ENCODE data around the gene TMEM9B. TPM values are rescaled to one million over a fixed set of nuclear protein-coding genes. Genes with fewer than 3 reads are reported as not detected.
"Not testable (repeated sequence)": the region's sequence is repeated elsewhere in the genome, so short reads cannot be mapped to it uniquely, and the experiment has no call there.

TMEM9B gene
- polyA plus RNA-seq, 2 of the 4 experiments (the other 2 are of a cell fraction) = 35.1 to 47.3 TPM

DNA sequence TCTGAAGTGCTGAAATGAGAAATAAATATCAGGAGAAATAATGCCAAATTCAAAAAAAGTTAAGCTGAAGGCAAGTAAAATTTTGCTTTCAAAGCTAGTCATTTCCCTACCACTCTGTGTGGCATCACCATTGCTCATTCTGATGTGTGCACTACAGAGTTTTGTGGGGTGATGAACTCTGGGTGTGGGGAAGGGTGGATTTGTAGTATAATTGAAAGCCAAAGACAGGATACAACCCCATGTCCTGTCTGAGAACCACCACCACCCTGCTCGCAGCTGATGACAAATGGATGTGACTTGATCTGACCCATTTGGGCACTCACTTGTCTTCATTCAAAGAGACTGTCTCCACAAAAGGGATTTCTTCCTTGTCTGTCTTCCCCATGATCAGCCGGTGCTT, 19.3 kb upstream of the TMEM9B start (continued):
- TF ChIP-seq, protein P1, sequence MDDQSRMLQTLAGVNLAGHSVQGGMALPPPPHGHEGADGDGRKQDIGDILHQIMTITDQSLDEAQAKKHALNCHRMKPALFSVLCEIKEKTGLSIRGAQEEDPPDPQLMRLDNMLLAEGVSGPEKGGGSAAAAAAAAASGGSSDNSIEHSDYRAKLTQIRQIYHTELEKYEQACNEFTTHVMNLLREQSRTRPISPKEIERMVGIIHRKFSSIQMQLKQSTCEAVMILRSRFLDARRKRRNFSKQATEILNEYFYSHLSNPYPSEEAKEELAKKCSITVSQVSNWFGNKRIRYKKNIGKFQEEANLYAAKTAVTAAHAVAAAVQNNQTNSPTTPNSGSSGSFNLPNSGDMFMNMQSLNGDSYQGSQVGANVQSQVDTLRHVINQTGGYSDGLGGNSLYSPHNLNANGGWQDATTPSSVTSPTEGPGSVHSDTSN (IDR thresholded peaks at IDR 0.05) = no peak

DNA sequence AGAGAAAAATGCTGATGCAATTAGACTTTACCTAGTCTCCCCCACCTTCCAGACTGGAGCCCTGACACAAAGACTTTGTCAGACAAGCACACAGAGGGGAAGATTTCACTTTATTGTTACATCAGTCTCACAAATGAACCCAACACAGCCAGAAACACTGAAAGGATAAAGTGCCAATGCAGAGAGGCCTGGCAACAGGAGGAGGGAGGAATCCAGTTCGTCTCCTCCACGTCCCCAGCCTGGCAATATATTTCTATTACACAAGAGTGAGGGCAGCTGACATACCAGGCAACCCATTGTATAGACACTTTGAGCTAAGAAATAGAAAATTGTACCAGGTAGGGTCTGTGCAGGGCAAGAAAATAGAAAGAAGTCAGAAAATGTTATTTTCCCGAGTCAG, 16.2 kb upstream of the TMEM9B start:
- Histone ChIP-seq H3K4me1 (no peaks in the 10 kb centered on the region), H3K4me3 (no peak overlapping the region), H3K4me2 (no peak overlapping the region), H3K9me3 (no peaks in the 10 kb centered on the region), H3K27ac (no peak overlapping the region)
- WGBS (ENCODE audit: missing lambda C conversion rate) = 67% methylated on average over 3 of the region's 3 CpGs
- FAIRE-seq (no peak), ATAC-seq (no peak), DNase-seq (ENCODE audit: low read depth in 1 of 2, low spot score in 1 of 2) (no peak)
- TF ChIP-seq EP300 (IDR thresholded peaks at IDR 0.05) = no peak
- no peak for TF ChIP-seq ESRRA (IDR thresholded peaks at IDR 0.05; ENCODE audit: borderline replicate concordance, low read length)
- no peak for TF ChIP-seq TP53 (CRISPR knock-in tag; IDR thresholded peaks at IDR 0.05)
- no peak for TF ChIP-seq HOXA7 (CRISPR knock-in tag; IDR thresholded peaks at IDR 0.05)
- no peak for TF ChIP-seq CBX2 (IDR thresholded peaks at IDR 0.05; ENCODE audit: borderline replicate concordance, low read depth)
- no peak for TF ChIP-seq PHF8 (IDR thresholded peaks at IDR 0.05; ENCODE audit: borderline replicate concordance, low read depth)
- TF ChIP-seq, protein P1 (IDR thresholded peaks at IDR 0.05) = no peak
- TF ChIP-seq HOXB5 (CRISPR knock-in tag; IDR thresholded peaks at IDR 0.05) = no peak
- TF ChIP-seq TFCP2L1 (CRISPR knock-in tag; IDR thresholded peaks at IDR 0.05) = no peak
- TF ChIP-seq RCOR1 (IDR thresholded peaks at IDR 0.05; ENCODE audit: low read depth, low read length) = no peak
- no peak for TF ChIP-seq NPAS2 (CRISPR knock-in tag; IDR thresholded peaks at IDR 0.05; ENCODE audit: borderline replicate concordance)
- TF ChIP-seq, protein P2, sequence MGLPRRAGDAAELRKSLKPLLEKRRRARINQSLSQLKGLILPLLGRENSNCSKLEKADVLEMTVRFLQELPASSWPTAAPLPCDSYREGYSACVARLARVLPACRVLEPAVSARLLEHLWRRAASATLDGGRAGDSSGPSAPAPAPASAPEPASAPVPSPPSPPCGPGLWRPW (IDR thresholded peaks at IDR 0.05) = no peak
- TF ChIP-seq, protein P3, sequence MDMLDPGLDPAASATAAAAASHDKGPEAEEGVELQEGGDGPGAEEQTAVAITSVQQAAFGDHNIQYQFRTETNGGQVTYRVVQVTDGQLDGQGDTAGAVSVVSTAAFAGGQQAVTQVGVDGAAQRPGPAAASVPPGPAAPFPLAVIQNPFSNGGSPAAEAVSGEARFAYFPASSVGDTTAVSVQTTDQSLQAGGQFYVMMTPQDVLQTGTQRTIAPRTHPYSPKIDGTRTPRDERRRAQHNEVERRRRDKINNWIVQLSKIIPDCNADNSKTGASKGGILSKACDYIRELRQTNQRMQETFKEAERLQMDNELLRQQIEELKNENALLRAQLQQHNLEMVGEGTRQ (IDR thresholded peaks at IDR 0.05) = no peak
- no peak for TF ChIP-seq GATA3 (IDR thresholded peaks at IDR 0.05; ENCODE audit: borderline replicate concordance)
- TF ChIP-seq, protein P4, sequence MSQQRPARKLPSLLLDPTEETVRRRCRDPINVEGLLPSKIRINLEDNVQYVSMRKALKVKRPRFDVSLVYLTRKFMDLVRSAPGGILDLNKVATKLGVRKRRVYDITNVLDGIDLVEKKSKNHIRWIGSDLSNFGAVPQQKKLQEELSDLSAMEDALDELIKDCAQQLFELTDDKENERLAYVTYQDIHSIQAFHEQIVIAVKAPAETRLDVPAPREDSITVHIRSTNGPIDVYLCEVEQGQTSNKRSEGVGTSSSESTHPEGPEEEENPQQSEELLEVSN (IDR thresholded peaks at IDR 0.05; ENCODE audit: borderline replicate concordance, low read depth) = no peak
- no peak for TF ChIP-seq EHMT2 (IDR thresholded peaks at IDR 0.05; ENCODE audit: low read depth)
- TF ChIP-seq MAFK (IDR thresholded peaks at IDR 0.05; ENCODE audit: partially characterized antibody) = no peak
- no peak for TF ChIP-seq MAZ (IDR thresholded peaks at IDR 0.05; ENCODE audit: borderline replicate concordance, low read depth, low read length)
- no peak for TF ChIP-seq ZNF302 (CRISPR knock-in tag; IDR thresholded peaks at IDR 0.05)
- ChIA-PET POLR2A (no interaction called here), CTCF (interaction anchor here (0.9 to 1.2 kb wide), 2 partner anchors 67 to 717 kb away, joined by 3 read pairs; partner anchors contain the start of gene LMO1)

DNA sequence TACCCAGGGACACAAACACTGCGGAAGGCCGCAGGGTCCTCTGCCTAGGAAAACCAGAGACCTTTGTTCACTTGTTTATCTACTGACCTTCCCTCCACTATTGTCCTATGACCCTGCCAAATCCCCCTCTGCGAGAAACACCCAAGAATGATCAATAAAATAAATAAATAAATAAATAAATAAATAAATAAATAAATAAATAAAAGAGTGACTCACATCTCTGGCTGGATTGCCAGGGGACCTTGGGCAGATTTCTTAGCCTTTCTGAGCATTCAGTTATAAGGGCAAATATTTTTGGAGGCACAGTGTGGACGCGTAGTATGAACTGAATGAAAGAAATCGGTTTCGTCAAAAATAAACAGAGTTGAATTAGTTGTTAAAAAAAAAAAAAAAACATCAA, 15.1 kb upstream of the TMEM9B start:
- FAIRE-seq = not testable (repeated sequence)

More for the DNA sequence above, 15.1 kb upstream of the TMEM9B start:
- ATAC-seq = peak in 1 of 2 experiments; percentile 60; a peak in 1 of 6 replicates
- H3K4me3 ChIP-seq; H3K4me1 ChIP-seq; H3K9me3 ChIP-seq; POLR2A ChIA-PET; DNase-seq (ENCODE audit: low read depth in 1 of 2, low spot score in 1 of 2); H3K27ac ChIP-seq; H3K4me2 ChIP-seq: not testable (repeated sequence)
- TF ChIP-seq ZC3H11A (IDR thresholded peaks at IDR 0.05) = peak; percentile 55
- WGBS (ENCODE audit: missing lambda C conversion rate) = 80% methylated on average over 5 of the region's 7 CpGs
- CTCF ChIA-PET = interaction anchor here (1.2 kb wide), 1 partner anchor 66 kb away, joined by 3 read pairs; no protein-coding TSS in a partner anchor

All from A549 (cell line).